NCI-H1048 (cell line): Measurements from ENCODE around the gene TNRC6A.
"Not testable (repeated sequence)": the region's sequence is repeated elsewhere in the genome, so short reads cannot be mapped to it uniquely, and the experiment has no call there.

Experiments
- DNase-seq: peaks from one replicate; lab custom pipeline; 2025; lab: John Stamatoyannopoulos, UW

TNRC6A gene

DNA sequence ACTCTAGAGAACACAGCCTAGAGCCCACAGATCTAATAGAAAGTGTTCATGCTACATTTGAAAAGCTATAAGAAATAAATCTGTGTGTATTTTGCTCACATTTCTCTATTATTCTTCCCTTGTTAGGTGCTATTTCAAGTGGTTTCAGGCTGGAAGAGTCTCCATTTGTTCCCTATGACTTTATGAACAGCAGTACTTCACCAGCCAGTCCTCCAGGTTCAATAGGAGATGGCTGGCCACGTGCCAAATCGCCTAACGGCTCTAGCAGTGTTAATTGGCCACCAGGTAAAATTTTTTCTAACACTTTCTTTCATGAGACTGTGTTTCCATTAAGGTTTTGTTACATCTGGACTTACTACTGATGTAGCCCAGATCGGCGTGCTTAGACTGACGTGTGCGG lies 85.6 kb downstream of the TNRC6A start:
- no peak for DNase-seq

- DNase-seq: no peak
These were observed 87.2 kb downstream of the TNRC6A start for GRCh38 chr16:24816688-24817087.

- no peak for DNase-seq
These were observed 90.1 kb downstream of the TNRC6A start for GRCh38 chr16:24819462-24820040.

GRCh38 chr16:24820522-24820921 lies 91.1 kb downstream of the TNRC6A start:
- DNase-seq: no peak

DNA sequence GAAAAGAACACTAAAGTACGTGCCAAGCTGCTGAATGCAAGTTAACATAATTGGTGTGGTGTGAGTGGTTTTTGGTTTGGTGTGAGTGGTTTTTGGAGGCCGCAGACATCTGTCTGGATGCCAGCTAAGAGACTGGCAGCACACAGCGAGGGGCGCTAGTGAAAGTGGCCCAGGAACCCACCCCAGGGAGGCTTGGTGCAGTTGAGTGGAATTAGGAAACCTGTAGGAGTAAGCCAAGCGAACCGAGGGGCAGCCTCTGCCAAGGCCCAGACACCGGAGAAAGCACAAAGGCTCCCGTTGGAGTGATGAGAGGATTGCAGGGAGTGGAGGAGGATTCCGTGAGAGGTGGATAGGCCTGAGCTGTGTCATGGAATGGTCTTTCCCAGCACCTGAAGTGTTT lies 91.7 kb downstream of the TNRC6A start:
- no peak for DNase-seq

- DNase-seq: no peak
These were observed 93.1 kb downstream of the TNRC6A start for GRCh38 chr16:24822542-24822941.

GRCh38 chr16:24822974-24823373 lies 93.5 kb downstream of the TNRC6A start:
- DNase-seq: no peak

- DNase-seq: no peak
These were observed 96.2 kb downstream of the TNRC6A start for GRCh38 chr16:24825696-24826095.

DNA sequence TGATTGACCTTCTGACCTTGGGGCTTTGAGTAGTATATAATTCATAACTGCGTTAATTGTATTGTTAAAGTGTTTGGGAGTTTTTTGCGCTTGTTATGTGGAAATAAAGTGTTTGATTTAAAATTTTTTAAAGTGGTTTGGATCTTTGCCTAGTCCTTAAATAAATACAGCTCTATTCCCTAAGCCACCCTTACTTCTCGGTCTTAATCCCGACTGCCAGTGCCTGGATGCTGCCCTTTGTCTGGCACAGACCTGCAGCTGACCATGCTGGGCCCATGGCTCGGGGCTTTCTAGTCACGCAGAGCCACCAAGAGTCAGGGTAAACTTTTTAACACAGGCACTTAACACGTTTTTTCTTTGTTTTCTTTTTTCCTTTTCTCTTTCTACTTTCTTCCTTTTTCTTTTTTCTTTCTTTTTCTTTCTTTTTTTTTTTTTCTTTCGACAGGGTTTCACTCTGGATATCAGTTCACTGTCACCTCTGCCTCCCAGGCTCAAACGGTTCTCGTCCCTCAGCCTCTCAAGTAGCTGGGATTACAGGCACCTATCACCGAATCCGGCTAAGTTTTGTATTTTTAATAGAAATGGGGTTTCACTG lies 96.7 kb downstream of the TNRC6A start:
- DNase-seq: no peak

GRCh38 chr16:24826817-24827566 lies 97.5 kb downstream of the TNRC6A start:
- DNase-seq: no peak

DNA sequence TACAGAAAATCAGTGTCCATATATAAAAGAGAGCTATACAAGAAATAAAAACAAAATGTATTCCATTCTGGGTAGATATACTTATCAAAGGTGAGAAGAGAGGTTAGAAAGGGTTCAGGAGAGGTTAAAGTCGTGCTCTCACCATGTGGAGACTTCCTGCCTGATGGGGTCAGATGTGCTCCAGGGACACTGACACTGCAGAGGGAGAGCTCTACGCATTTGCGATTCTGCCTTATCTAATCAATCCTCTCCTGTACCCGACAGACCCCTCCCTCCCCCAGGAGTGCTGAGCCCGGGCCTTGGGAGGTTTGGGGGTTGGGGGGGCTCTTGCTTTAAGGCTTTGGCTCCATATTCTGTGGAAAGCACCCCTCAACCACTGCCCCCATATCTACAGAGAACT lies 99.7 kb downstream of the TNRC6A start:
- no peak for DNase-seq

DNA sequence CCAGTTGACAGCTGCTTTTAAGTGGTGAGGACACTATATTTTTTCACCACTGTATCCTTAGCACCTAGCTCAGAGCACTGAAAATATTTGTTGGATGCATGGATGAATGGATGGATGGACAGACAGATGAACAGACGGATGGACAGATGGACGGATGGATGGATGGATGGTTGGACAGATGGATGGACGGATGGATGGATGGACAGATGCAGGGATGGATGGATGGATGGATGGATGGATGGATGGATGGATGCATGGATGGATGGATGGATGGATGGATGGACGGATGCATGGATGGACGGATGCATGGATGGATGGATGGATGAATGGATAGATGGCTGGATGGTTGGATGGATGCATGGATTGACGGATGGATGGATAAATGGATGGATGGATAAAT lies 103.9 kb downstream of the TNRC6A start:
- DNase-seq: no peak

GRCh38 chr16:24834459-24835335 lies 105.2 kb downstream of the TNRC6A start:
- DNase-seq: no peak

GRCh38 chr16:24836836-24837235 lies 107.4 kb downstream of the TNRC6A start:
- DNase-seq: no peak

DNA sequence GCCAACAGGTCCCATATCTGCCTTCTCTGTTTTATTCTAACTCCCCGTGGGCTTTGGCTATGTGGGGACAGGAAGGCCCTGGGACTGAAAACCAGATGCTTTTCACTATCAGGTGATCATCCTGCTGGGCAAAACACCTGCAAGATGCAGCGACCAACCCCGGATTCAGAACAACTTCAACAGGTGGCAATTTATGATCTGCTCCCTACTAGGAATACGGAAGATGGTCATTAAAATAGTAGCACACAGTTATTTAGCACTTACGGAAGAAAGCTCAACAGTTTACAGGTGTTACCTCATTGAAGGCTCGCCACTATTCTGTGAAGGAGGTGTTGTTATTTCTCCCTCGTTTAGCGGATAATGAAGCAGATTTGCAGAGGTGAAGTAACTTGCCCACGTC lies 108.5 kb downstream of the TNRC6A start:
- DNase-seq: no peak

DNA sequence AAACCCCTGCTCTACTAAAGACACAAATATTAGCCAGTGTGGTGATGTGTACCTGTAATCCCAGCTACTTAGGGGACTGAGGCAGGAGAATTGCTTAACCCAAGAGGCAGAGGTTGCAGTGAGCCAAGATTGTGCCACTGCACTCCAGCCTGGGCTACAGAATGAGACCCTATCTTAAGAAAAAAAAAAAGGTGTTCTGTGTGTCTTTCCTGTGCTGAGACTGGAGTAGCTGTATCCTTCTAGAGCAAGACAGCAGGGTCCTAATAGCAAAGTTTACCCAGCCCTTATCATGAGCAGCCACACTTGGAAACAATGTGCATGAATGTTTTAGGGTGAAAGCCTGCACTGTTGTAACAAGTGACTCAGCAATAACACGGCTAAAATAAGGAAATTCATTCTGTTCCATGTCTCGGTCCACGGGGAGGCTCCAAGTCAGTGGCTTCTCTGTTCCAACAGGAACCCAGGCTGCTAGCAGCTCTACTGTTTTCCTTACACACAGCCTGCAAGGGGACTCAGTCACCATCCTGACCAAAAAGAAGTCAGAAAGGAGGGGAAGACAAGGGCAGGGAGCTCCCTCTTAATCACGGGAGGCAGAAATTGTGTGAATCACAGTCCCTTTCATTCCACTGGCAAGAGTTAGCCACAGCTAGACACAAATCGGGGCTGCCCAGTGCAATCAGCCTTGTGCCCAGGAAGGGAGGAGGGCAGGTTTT lies 109.3 kb downstream of the TNRC6A start:
- DNase-seq: no peak

DNA sequence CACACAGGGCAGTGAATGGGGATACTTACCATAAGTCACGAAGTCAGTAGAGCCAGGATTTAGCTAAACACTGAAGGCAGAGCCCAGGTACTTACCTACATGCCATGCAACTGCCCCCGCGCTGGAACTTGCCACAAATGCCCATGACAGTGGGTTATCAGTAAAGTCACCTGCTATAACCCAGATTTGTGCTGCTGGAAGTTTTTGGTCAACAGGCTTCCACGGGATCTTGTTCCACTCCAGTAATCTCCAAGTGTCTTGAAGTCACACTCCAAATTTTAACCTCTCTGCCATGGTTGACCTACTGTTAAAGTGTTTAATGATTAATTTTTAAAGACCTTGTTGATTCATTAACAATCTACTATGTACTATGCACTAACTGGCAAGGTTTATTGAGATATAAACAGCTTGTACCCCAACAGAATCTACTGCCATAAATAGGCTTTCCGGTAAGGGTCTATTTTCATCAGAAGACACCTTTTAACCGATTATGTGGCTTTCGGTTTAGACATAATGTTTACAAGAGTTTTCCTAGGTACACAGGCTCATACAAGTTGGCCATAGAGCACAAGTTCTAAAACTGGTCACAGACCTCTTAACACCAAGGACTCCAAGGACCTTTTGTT lies 110.0 kb downstream of the TNRC6A start:
- DNase-seq: no peak

DNA sequence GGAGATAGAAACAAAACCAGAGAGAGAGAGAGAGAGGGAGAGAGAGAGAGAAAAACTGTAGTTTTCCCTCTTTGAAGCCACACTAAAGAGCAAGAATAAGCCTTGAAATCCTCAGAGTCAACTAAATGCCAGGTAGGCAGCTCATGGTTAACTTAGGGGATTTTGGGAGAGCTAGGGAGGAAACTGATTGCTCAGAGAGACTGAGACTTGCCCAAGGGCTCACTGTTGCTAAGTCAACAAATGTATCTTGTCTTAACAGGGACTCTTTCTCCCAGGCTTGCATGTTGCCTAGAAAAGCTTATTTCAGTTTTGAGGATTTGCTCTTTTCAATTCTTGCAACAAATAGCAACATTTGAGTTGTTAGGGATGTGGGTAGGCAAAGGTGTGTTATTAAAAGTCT lies 111.8 kb downstream of the TNRC6A start:
- DNase-seq: no peak

DNA sequence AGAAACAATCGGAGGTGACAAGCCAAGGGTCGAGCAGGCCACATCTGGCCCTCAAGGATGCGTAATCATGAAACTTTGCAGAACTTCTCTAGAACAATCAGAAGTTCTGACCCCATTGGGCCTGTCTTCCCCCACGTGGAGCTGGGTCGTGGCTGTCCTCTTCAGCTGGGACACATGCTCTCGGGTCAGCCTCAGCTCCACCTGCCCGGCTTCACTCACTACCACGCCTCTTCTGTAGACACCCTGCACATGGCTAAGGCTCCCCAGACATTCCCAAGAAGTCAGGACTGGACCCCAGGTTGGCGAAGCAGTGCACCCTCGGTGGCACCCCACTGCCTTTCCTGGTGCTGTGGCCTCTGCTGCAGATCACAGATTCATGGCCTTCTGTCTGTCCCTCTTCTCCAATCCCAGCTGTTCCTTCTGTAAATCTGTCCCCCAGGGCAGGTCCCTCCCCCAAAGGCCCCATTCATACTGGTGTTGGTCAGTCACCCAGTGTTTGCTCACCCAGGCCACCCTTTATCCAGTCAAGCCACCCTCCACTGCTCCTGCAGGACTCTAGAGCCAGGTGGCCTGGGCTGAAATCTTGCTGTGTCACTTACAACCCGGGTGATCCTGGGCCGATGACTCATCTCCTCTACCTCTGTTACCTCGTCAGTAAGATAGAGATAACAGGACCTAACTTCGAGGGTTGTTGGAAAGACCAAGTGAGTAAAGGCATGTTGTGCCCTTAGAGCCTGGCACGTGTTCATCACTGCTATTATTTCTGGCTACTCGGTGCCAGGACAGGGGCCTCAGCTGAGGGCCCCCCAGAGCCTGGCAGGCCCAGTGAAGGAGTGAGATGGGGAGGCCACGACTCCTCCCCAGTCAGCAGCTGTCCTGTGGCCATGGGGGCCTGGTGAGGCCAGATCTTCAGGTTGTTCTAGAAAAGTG lies 114.9 kb downstream of the TNRC6A start:
- no peak for DNase-seq

DNA sequence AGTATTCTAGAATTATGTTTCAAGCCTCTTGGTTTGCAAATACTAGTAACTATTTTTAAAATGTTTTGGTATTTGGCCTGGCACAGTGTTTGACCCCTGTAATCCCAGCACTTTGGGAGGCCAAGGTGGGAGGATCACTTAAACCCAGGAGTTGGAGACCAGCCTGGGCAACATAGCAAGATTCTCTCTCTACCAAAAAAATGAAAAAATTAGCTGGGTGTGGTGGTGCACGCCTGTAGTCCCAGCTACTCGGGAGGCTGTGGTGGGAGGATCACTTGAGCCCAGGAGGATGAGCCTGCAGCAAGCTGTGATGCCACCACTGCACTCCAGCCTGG lies 115.5 kb downstream of the TNRC6A start:
- not testable (repeated sequence) for DNase-seq
